Glutamatergic neuron (in vitro differentiated cells): ENCODE data around the gene KIRREL3. TPM values are rescaled to one million over a fixed set of nuclear protein-coding genes. Genes with fewer than 3 reads are reported as not detected.
"Not testable (repeated sequence)": the region's sequence is repeated elsewhere in the genome, so short reads cannot be mapped to it uniquely, and the experiment has no call there.

ENCODE experiments used
- DNase-seq: peaks from one replicate; pipeline ENCODE4 v3.0.0; 2022
- H3K27ac Mint-ChIP-seq: one replicate; pipeline ENCODE4 v1.8.0; 2020; ENCODE audit warnings: mild to moderate bottlenecking, mixed read lengths, inconsistent platforms; ENCODE audit not compliant: unreplicated experiment
- H3K27me3 Mint-ChIP-seq: one replicate; pipeline ENCODE4 v1.8.0; 2020; ENCODE audit warnings: mild to moderate bottlenecking, moderate library complexity, mixed read lengths, inconsistent platforms; ENCODE audit not compliant: unreplicated experiment
- H3K36me3 Mint-ChIP-seq: one replicate; pipeline ENCODE4 v1.8.0; 2020; ENCODE audit warnings: mild to moderate bottlenecking, mixed read lengths, inconsistent platforms; ENCODE audit not compliant: unreplicated experiment
- H3K4me1 Mint-ChIP-seq: one replicate; pipeline ENCODE4 v1.8.0; 2020; ENCODE audit warnings: mild to moderate bottlenecking, low read depth, mixed read lengths, inconsistent platforms; ENCODE audit not compliant: unreplicated experiment
- H3K4me3 Mint-ChIP-seq: one replicate; pipeline ENCODE4 v1.8.0; 2020; ENCODE audit warnings: mild to moderate bottlenecking, mixed read lengths, inconsistent platforms; ENCODE audit not compliant: unreplicated experiment
- H3K9me3 Mint-ChIP-seq: one replicate; pipeline ENCODE4 v1.8.0; 2020; ENCODE audit warnings: mild to moderate bottlenecking, moderate library complexity, mixed read lengths, inconsistent platforms; ENCODE audit not compliant: unreplicated experiment
- total RNA-seq: library from RNA; stranded (reverse); fragmentation: NEBNext Ultra II Directional; extraction: Animal tissue kit (Norgen Biotek cat#: 25700); gene quantifications from one replicate; pipeline ENCODE4 v1.2.1, GENCODE V29; 2021; ENCODE audit not compliant: unreplicated experiment
- TF ChIP-seq, protein P1 (sequence below): fragments of 200-600 bp; sonication (generic); IDR thresholded peaks from one replicate; pipeline ENCODE4 v1.5.0; 2021; ENCODE audit not compliant: partially characterized antibody, unreplicated experiment

The KIRREL3 gene
- total RNA-seq, 1 donor from 2014 or later, result 25.3 TPM

DNA sequence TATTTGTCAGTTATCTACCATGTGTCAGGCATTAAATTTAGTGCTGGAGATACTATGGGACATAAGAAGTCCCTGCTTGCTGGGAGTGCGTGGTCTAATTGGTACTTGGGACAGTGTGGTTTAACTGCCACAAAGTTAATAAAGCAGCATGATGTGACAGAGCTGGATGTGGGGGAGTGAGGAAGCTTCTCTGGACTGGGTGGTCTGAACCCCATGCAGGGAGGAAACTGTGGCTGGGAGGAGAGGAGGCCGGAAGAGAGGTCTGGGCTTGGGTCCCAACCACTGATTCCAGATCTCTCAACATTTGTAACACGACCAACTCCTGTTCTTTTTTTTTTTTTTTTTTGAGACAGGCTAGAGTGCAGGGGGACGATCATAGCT is 607.9 kb downstream of the KIRREL3 start:
- TF ChIP-seq, protein P1, sequence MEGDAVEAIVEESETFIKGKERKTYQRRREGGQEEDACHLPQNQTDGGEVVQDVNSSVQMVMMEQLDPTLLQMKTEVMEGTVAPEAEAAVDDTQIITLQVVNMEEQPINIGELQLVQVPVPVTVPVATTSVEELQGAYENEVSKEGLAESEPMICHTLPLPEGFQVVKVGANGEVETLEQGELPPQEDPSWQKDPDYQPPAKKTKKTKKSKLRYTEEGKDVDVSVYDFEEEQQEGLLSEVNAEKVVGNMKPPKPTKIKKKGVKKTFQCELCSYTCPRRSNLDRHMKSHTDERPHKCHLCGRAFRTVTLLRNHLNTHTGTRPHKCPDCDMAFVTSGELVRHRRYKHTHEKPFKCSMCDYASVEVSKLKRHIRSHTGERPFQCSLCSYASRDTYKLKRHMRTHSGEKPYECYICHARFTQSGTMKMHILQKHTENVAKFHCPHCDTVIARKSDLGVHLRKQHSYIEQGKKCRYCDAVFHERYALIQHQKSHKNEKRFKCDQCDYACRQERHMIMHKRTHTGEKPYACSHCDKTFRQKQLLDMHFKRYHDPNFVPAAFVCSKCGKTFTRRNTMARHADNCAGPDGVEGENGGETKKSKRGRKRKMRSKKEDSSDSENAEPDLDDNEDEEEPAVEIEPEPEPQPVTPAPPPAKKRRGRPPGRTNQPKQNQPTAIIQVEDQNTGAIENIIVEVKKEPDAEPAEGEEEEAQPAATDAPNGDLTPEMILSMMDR, result no peak
- Mint-ChIP-seq H3K4me3 (no peak overlapping the region), H3K9me3 (peaks cover 5% of the 10 kb centered on the region), H3K36me3 (peaks cover 5% of the 10 kb centered on the region), H3K4me1 (peaks cover 2% of the 10 kb centered on the region), H3K27me3 (peaks cover 2% of the 10 kb centered on the region), H3K27ac (no peak overlapping the region)
- DNase-seq, result no peak

DNA sequence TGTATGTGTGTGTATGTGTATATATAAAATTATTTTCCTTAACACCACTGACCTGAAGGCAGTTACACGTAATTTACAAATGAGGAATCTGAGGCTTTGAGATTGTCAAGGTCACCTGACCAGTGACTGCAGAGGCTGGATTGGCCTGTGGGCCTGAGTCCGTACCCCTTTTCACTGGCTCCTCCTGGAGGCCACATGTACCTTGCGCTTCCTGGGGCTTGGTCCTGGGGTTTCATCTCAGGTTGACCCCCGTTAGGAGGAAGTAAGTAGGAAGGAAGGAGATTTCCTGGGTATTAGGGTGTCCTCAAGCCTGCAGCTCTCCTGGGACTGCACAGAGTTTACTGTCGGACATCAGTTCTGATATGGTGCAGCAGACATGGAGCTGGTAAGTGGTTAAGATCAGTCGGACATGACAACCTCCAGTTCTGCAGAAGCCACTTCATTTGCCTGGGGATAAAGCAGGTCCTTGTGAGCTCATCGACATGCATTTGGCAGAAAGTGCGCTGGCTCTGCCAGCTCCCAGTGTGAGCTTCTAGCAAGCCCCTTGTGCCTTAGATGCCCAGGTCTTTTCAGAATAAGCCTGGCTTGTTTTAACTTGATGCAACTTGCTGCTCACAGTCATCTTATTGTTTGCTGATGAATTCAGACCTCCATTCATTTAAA is 608.5 kb downstream of the KIRREL3 start:
- Mint-ChIP-seq H3K4me3 (no peak overlapping the region), H3K27ac (no peak overlapping the region), H3K27me3 (peaks cover 2% of the 10 kb centered on the region), H3K9me3 (peaks cover 5% of the 10 kb centered on the region), H3K4me1 (peaks cover 4% of the 10 kb centered on the region), H3K36me3 (peaks cover 5% of the 10 kb centered on the region)
- DNase-seq, result no peak
- TF ChIP-seq, protein P1, result no peak

DNA sequence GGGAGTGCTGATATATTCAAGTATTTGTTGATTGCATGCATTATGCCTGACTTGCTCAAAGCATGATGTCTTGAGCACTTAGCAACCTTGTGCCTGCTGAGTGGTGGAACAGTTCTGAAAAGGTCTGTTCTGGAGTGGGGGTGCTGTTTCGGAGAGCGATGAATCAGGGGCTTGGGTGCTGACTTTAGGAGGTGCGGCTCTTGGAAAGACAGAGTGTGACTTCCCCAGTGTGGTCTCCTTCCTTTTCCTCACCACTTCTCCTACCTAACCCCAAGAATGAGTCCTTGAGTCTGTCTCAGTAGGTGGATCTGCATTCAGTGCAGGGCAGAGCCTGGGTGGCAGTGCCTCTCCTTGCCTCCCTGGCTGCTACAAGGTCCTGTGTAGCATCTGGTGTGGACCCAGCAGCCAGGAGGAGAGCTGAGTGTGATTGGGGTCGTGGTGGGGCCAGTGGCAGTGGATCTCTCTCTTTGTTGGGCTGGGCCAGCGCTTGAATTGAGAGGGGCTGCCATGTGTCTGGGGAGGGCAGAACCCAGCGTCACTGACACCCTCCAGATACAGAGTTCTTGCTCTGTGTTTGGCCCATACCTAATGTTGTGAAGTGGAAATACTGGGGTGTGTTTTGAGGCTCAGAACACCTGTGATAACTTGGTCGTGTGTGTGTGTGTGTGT is 609.1 kb downstream of the KIRREL3 start:
- Mint-ChIP-seq H3K4me1 (peaks cover 10% of the 10 kb centered on the region), H3K27me3 (peaks cover 2% of the 10 kb centered on the region), H3K4me3 (no peak overlapping the region), H3K27ac (no peak overlapping the region), H3K9me3 (peaks cover 2% of the 10 kb centered on the region), H3K36me3 (peaks cover 5% of the 10 kb centered on the region)
- TF ChIP-seq, protein P1, result no peak
- no peak for DNase-seq

DNA sequence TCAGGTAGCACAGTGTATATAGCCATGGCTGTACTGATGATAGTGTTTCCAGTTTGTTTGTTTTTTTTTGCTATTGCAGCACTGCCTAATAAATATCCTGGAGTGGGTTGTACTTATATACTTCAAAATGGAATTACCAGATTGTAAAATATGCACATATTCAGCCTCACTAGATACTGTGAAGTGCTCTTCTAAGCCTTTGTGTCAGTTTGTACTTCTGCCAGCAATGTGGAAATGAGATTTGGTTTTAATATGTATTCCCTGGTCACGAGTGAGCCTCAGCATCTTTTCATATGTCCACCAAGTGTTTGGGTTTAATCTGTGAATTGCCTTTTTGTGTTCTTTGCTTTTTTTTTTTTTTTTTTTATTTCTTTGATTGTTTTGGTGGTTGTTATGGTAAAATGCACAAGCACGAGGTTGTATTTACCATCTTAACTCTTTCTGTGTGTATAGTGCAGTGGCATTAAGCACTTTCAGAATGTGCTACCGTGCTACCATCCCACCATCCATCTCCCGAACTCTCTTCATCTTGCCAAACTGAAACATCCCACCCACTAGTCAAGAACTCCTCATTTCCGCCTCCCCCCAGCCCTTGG is 610.2 kb downstream of the KIRREL3 start:
- no peak for DNase-seq
- Mint-ChIP-seq H3K36me3 (peaks cover 5% of the 10 kb centered on the region), H3K4me3 (no peak overlapping the region), H3K4me1 (peaks cover 10% of the 10 kb centered on the region), H3K9me3 (peaks cover 2% of the 10 kb centered on the region), H3K27ac (no peak overlapping the region), H3K27me3 (peaks cover 2% of the 10 kb centered on the region)
- TF ChIP-seq, protein P1, result no peak

DNA sequence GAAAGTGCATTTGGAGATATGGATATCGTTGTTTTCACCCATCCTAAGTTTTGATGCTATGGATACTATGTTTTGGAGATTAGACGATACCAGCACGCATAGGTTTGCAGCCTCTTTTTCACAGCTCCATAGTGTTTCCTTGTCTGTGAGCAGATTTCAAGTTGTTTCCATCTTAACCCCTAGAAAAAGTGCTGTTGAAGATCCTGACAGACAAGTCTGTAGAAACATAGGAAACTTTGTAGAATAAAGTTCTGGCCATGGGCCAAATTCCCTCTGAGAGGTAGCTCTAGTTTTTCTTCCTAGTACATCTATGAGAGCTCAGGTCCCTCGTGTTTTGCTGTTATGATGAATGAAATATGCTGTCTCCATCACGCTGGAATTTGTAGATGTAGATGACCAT is 612.7 kb downstream of the KIRREL3 start:
- Mint-ChIP-seq H3K4me3 (no peak overlapping the region), H3K4me1 (peaks cover 7% of the 10 kb centered on the region), H3K36me3 (peaks cover 5% of the 10 kb centered on the region), H3K27me3 (peaks cover 2% of the 10 kb centered on the region), H3K27ac (no peak overlapping the region), H3K9me3 (peaks cover 4% of the 10 kb centered on the region)
- TF ChIP-seq, protein P1, result no peak
- no peak for DNase-seq

DNA sequence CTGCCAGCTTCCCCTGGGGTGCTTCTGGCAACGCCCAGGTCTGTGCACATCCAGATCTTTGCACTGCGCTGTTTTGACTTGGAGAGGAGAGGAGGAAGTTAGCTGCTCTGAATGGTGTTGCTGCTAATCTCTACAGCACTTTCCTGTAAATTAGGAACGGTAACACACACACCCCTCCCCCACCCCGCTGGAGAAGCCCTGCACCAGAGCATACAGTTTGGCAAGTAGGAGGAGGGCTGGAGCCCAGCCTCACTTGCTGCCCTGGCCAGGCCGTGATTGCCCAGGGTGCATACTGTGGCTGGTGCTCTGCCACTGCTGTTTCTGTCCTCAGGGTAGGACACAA is 613.9 kb downstream of the KIRREL3 start:
- H3K4me1 Mint-ChIP-seq, DNase-seq, H3K4me3 Mint-ChIP-seq, H3K9me3 Mint-ChIP-seq, H3K36me3 Mint-ChIP-seq, H3K27me3 Mint-ChIP-seq, H3K27ac Mint-ChIP-seq: not testable (repeated sequence)
